BJ (cell line): ENCODE measurements around the gene ARSI. TPM values are rescaled to one million over a fixed set of nuclear protein-coding genes. Genes with fewer than 3 reads are reported as not detected.
A peak's percentile ranks its signal among the peaks of the same experiment; 100 is the strongest.

ENCODE experiments used
- CTCF ChIA-PET: fragments of 350-600 bp; formaldehyde crosslinking; extraction: SDS; loops from one replicate; lab custom pipeline; 2021; ENCODE audit warnings: antibody characterized with exemption, inconsistent platforms; lab: Yijun Ruan, JAX
- POLR2A ChIA-PET: fragments of 300-600 bp; sonication (Branson Sonifier 250); formaldehyde crosslinking; extraction: SDS; loops from one replicate; lab custom pipeline; 2021; ENCODE audit warnings: antibody characterized with exemption; lab: Charles Lee
- DNase-seq: peaks from one replicate; pipeline ENCODE4 v3.0.0-alpha.2; 2011; ENCODE audit warnings: low read depth
- H3K27me3 ChIP-seq: 2 replicates; pipeline ENCODE4 v1.6.0; 2011; ENCODE audit warnings: low read length; ENCODE audit not compliant: control insufficient read depth, insufficient read depth
- H3K36me3 ChIP-seq: 2 replicates; pipeline ENCODE4 v1.5.1; 2011; ENCODE audit warnings: low read length; ENCODE audit not compliant: control insufficient read depth, insufficient read depth
- H3K4me3 ChIP-seq: 2 replicates; pipeline ENCODE4 v1.5.1; 2011; ENCODE audit warnings: low read depth, mild to moderate bottlenecking, control low read depth, low read length
- polyA plus RNA-seq: library from polyadenylated mRNA; depleted of rRNA; stranded (reverse); fragments of >200 nt; gene quantifications from 2 replicates; pipeline ENCODE4 v1.2.3, GENCODE V29; 2011
- TF ChIP-seq, protein P1 (sequence below): IDR thresholded peaks from 2 replicates; pipeline ENCODE4 v1.5.1; 2011; ENCODE audit warnings: low read depth, mild to moderate bottlenecking, control low read depth, inconsistent platforms, low read length, moderate library complexity; ENCODE audit not compliant: insufficient read depth

ARSI gene
- polyA plus RNA-seq, 1 experiment, result 9.8 TPM

DNA sequence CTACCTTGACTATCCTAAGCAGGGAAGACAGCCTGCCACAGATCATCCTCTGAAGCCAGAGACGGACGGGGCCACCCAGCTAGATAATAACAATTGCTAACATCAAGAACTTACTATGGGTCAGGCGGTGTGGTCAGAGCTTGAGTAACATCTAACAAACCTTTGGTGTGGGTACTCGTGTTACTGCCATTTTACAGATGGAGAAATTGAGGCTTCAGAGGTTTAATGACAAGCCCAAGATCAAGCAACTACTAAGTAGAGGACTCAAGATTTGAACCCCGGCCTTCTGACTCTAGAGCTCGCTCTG is 16.7 kb upstream of the ARSI start:
- H3K4me3 ChIP-seq, result no peak overlapping the region
- no peaks in the 10 kb centered on the region for H3K27me3 ChIP-seq
- CTCF ChIA-PET, result interaction anchor here (1.0 to 2.6 kb wide), 4 partner anchors 16 to 131 kb away, joined by 3 to 14 read pairs (median 6); partner anchors contain the start of gene ARSI
- TF ChIP-seq, protein P1, sequence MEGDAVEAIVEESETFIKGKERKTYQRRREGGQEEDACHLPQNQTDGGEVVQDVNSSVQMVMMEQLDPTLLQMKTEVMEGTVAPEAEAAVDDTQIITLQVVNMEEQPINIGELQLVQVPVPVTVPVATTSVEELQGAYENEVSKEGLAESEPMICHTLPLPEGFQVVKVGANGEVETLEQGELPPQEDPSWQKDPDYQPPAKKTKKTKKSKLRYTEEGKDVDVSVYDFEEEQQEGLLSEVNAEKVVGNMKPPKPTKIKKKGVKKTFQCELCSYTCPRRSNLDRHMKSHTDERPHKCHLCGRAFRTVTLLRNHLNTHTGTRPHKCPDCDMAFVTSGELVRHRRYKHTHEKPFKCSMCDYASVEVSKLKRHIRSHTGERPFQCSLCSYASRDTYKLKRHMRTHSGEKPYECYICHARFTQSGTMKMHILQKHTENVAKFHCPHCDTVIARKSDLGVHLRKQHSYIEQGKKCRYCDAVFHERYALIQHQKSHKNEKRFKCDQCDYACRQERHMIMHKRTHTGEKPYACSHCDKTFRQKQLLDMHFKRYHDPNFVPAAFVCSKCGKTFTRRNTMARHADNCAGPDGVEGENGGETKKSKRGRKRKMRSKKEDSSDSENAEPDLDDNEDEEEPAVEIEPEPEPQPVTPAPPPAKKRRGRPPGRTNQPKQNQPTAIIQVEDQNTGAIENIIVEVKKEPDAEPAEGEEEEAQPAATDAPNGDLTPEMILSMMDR, result no peak
- DNase-seq, result no peak
- H3K36me3 ChIP-seq, result no peaks in the 10 kb centered on the region
- POLR2A ChIA-PET, result no interaction called here

DNA sequence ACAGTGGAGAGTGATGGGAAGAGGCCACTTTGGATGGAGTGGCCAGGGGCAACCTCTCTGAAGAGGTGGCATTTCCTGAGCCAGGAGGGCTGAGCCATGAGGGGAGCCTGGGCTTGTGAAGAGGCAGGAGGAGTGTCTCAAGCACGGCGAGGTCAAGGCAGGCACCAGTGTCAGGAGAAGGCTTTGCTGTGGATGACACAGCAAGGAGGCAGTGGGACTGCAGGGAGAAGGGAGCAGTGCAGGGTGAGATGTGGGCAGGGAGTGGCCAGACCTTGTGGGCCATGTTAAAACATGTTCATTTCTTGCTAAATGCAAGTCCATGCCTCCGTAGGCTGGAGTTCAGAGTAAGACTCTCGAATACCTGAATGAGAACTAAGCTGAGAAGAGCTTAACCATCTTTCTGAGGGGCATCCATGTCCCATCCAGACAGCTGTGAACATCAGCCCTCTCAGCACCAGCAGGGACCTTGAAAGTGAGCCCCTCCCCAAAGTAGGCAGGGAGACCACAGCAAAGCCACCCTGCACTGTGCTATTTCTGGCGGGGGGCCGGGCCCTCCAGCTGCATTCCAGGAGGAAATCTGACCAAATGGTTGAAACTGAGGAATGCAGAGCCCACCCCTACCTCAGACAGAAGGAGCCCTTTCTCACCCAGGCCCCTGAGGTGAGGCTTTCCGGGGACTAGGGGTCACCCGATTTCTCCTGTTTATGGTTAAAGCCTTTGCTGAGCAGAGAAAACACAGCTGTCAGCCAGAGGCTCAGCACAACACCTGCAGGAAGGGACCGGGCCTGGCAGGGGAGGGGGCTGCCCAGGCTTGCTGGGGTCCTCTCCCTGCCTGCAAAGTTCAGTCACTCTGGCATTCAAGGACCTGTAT is 16.1 kb upstream of the ARSI start:
- TF ChIP-seq, protein P1, result no peak
- Histone ChIP-seq H3K27me3 (no peaks in the 10 kb centered on the region), H3K4me3 (no peak overlapping the region), H3K36me3 (no peaks in the 10 kb centered on the region)
- POLR2A ChIA-PET, result no interaction called here
- CTCF ChIA-PET, result interaction anchor here (1.0 to 2.6 kb wide), 4 partner anchors 16 to 131 kb away, joined by 3 to 14 read pairs (median 6); partner anchors contain the start of gene ARSI
- DNase-seq, result no peak

- H3K36me3 ChIP-seq, result no peaks in the 10 kb centered on the region
- POLR2A ChIA-PET, result no interaction called here
- peak; percentile 74 for DNase-seq
- TF ChIP-seq, protein P1, result no peak
- no peak overlapping the region for H3K4me3 ChIP-seq
- CTCF ChIA-PET, result interaction anchor here (0.9 to 1.7 kb wide), 4 partner anchors 15 to 133 kb away, joined by 3 to 4 read pairs (median 3); partner anchors contain the start of gene ARSI
- H3K27me3 ChIP-seq, result no peaks in the 10 kb centered on the region
These were observed 14.6 kb upstream of the ARSI start for GRCh38 chr5:150317048-150318003.

- Histone ChIP-seq H3K36me3 (no peaks in the 10 kb centered on the region), H3K4me3 (no peak overlapping the region), H3K27me3 (no peaks in the 10 kb centered on the region)
- ChIA-PET POLR2A (no interaction called here), CTCF (interaction anchor here (0.7 to 1.7 kb wide), 3 partner anchors 11 to 140 kb away, joined by 3 to 5 read pairs (median 4); no protein-coding TSS in a partner anchor)
- TF ChIP-seq, protein P1, result no peak
- no peak for DNase-seq
These were observed 13.6 kb upstream of the ARSI start for GRCh38 chr5:150316320-150316719.
